Urinary bladder (tissue), 4 donors: ENCODE results near the gene PARP14. TPM values are rescaled to one million over a fixed set of nuclear protein-coding genes. Genes with fewer than 3 reads are reported as not detected.

ENCODE experiments used
- DNase-seq: peaks from one replicate; pipeline ENCODE4 v3.0.0-alpha.2; 2015; ENCODE audit errors: extremely low spot score
- H3K27ac ChIP-seq: one replicate; pipeline ENCODE4 v1.5.1; 2013; ENCODE audit warnings: low read depth, mild to moderate bottlenecking, moderate library complexity
- H3K36me3 ChIP-seq: one replicate; pipeline ENCODE4 v1.6.1; 2013; ENCODE audit warnings: mild to moderate bottlenecking, moderate library complexity; ENCODE audit not compliant: insufficient read depth
- H3K4me1 ChIP-seq: one replicate; pipeline ENCODE4 v1.6.1; 2013; ENCODE audit warnings: mild to moderate bottlenecking, moderate library complexity; ENCODE audit not compliant: insufficient read depth
- H3K4me3 ChIP-seq: one replicate; pipeline ENCODE4 v1.5.1; 2013; ENCODE audit warnings: low read depth, low read length
- WGBS: extraction: QIAGEN DNeasy Blood & Tissue Kit; methylation state at CpG from one replicate; pipeline ENCODE4 v1.1.7; 2013; 5-methylcytosine and 5-hydroxymethylcytosine counted together
- polyA plus RNA-seq: library from polyadenylated mRNA; stranded (reverse); fragments of 200-250 nt; gene quantifications from one replicate; pipeline ENCODE4 v1.2.3, GENCODE V29; 2013
- total RNA-seq: library from RNA; depleted of rRNA; stranded (reverse); fragments of >200 nt; gene quantifications from one replicate; pipeline ENCODE4 v1.2.3, GENCODE V29; 2014
- donor health status: healthy with polysubstance abuse.
- donor health status: healthy.

Gene PARP14
- total and polyA plus RNA-seq, 2 donors = 9.7 to 52.0 TPM

GRCh38 chr3:122665226-122665786 lies 15.3 kb upstream of the PARP14 start:
- WGBS = 51% methylated on average over 4 of the region's 4 CpGs
- no peak overlapping the region for H3K4me3 ChIP-seq

GRCh38 chr3:122665881-122666280 lies 14.8 kb upstream of the PARP14 start:
- DNase-seq = no peak
- Histone ChIP-seq H3K36me3 (no peaks in the 10 kb centered on the region), H3K4me3 (no peak overlapping the region), H3K27ac (no peak overlapping the region), H3K4me1 (no peaks in the 10 kb centered on the region)

More at GRCh38 chr3:122665226-122665786, 15.3 kb upstream of the PARP14 start:
- DNase-seq = no peak
- Histone ChIP-seq H3K36me3 (no peaks in the 10 kb centered on the region), H3K27ac (no peak overlapping the region), H3K4me1 (no peaks in the 10 kb centered on the region)

- Histone ChIP-seq H3K4me3 (no peak overlapping the region), H3K36me3 (no peaks in the 10 kb centered on the region), H3K4me1 (no peaks in the 10 kb centered on the region), H3K27ac (no peak overlapping the region)
- DNase-seq = no peak
- WGBS = 84% methylated on average over 8 of the region's 8 CpGs
Observed at GRCh38 chr3:122668930-122669730, 11.5 kb upstream of the PARP14 start.

GRCh38 chr3:122671553-122671952 lies 9.1 kb upstream of the PARP14 start:
- 66% methylated on average over 2 of the region's 2 CpGs for WGBS
- H3K36me3 ChIP-seq = no peaks in the 10 kb centered on the region

GRCh38 chr3:122674339-122674738 lies 6.3 kb upstream of the PARP14 start:
- no peaks in the 10 kb centered on the region for H3K36me3 ChIP-seq
- no peak overlapping the region for H3K4me3 ChIP-seq
- H3K27ac ChIP-seq = no peak overlapping the region
- no peaks in the 10 kb centered on the region for H3K4me1 ChIP-seq
- WGBS = 51% methylated on average over 3 of the region's 3 CpGs
- no peak for DNase-seq

More at GRCh38 chr3:122671553-122671952, 9.1 kb upstream of the PARP14 start:
- Histone ChIP-seq H3K27ac (no peak overlapping the region), H3K4me3 (no peak overlapping the region), H3K4me1 (no peaks in the 10 kb centered on the region)
- DNase-seq = no peak

GRCh38 chr3:122676759-122677158 lies 3.9 kb upstream of the PARP14 start:
- H3K27ac ChIP-seq = no peak overlapping the region
- WGBS = 58% methylated on average over 2 of the region's 2 CpGs
- no peaks in the 10 kb centered on the region for H3K4me1 ChIP-seq
- H3K4me3 ChIP-seq = no peak overlapping the region
- no peaks in the 10 kb centered on the region for H3K36me3 ChIP-seq
- no peak for DNase-seq

GRCh38 chr3:122677216-122677615 lies 3.4 kb upstream of the PARP14 start:
- Histone ChIP-seq H3K4me3 (no peak overlapping the region), H3K36me3 (no peaks in the 10 kb centered on the region), H3K27ac (no peak overlapping the region), H3K4me1 (no peaks in the 10 kb centered on the region)
- no peak for DNase-seq
- 72% methylated on average over 1 of the region's 1 CpG for WGBS

- Histone ChIP-seq H3K36me3 (no peaks in the 10 kb centered on the region), H3K4me1 (no peaks in the 10 kb centered on the region), H3K4me3 (no peak overlapping the region), H3K27ac (no peak overlapping the region)
- WGBS = 80% methylated on average over 5 of the region's 5 CpGs
- no peak for DNase-seq
Observed at GRCh38 chr3:122678506-122678905, 2.1 kb upstream of the PARP14 start.

GRCh38 chr3:122679085-122679881 lies 1.4 kb upstream of the PARP14 start:
- H3K36me3 ChIP-seq = no peaks in the 10 kb centered on the region
- 5% methylated on average over 16 of the region's 16 CpGs for WGBS
- DNase-seq = peak; percentile 52
- peak overlapping the region; percentile 81 for H3K4me3 ChIP-seq
- H3K4me1 ChIP-seq = no peaks in the 10 kb centered on the region
- peak overlapping the region; percentile 96 for H3K27ac ChIP-seq

GRCh38 chr3:122679882-122680474 lies 661 bp upstream of the PARP14 start:
- no peak for DNase-seq
- 24% methylated on average over 10 of the region's 10 CpGs for WGBS

GRCh38 chr3:122681284-122681973 lies 790 bp downstream of the PARP14 start:
- Histone ChIP-seq H3K4me3 (peak overlapping the region; percentile 81), H3K27ac (peak overlapping the region; percentile 13), H3K36me3 (no peaks in the 10 kb centered on the region), H3K4me1 (no peaks in the 10 kb centered on the region)
- DNase-seq = no peak
- 31% methylated on average over 24 of the region's 24 CpGs for WGBS

More at GRCh38 chr3:122679882-122680474, 661 bp upstream of the PARP14 start:
- peak overlapping the region; percentile 96 for H3K27ac ChIP-seq
- no peaks in the 10 kb centered on the region for H3K4me1 ChIP-seq
- H3K36me3 ChIP-seq = no peaks in the 10 kb centered on the region
- peak overlapping the region; percentile 81 for H3K4me3 ChIP-seq

- Histone ChIP-seq H3K36me3 (no peaks in the 10 kb centered on the region), H3K27ac (no peak overlapping the region), H3K4me1 (no peaks in the 10 kb centered on the region), H3K4me3 (peak overlapping the region; percentile 81)
- no peak for DNase-seq
- WGBS = 84% methylated on average over 3 of the region's 3 CpGs
Observed at GRCh38 chr3:122681974-122682409, 1.4 kb downstream of the PARP14 start.
